ENCODE results near the gene GRIK4.

Gene GRIK4

DNA sequence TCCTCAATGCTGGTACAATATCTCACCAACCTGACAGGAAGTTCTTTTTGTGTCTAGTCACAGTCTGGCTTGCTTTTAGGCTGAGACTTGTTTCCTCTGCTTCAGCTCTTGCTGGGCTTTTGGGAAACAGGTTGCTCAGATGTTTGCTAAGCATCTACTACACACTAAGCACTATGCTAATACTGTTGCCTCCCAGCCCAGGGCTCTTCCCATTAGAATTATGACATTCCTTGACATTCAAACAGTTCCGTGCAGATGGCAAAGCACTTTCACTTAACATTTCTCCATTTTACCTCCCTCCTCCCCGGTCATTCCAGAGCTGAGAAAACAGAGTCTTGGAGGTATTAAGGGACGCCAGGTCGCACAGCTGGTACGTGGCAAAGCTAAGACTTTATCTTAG, 311.6 kb downstream of the GRIK4 start:
- no peak for DNase-seq (ENCODE audit: extremely low read depth, low read depth)

GRCh38 chr11:120824242-120824641, 312.7 kb downstream of the GRIK4 start:
- DNase-seq (ENCODE audit: extremely low read depth, low read depth), result no peak
- TF ChIP-seq CTCF (IDR thresholded peaks at IDR 0.05; ENCODE audit: low read depth, low read length), result no peak

More for the DNA sequence above, 311.6 kb downstream of the GRIK4 start:
- TF ChIP-seq CTCF (IDR thresholded peaks at IDR 0.05; ENCODE audit: low read depth, low read length), result no peak

DNA sequence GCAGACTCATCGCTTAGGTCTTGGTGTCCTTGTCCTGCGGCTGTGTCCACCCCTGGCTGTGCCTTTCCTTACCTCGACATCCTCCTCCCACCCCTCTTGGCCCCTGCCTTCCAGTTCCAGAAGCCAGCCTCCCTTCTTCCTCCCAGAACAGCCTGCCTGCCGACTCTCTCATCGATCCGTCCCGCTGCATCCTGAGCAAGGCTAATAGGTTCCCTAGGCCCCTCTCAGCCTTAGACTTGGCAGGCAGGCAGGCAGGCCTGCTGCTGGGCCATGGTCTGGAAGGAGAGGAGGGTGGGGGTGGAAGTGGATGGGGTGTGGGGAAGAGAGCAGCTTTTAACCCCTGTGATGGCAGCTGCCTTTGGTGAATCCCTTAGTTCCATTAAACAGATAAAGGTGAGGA, 315.6 kb downstream of the GRIK4 start:
- TF ChIP-seq CTCF (IDR thresholded peaks at IDR 0.05; ENCODE audit: low read depth, low read length), result no peak
- DNase-seq (ENCODE audit: extremely low read depth, low read depth), result no peak

DNA sequence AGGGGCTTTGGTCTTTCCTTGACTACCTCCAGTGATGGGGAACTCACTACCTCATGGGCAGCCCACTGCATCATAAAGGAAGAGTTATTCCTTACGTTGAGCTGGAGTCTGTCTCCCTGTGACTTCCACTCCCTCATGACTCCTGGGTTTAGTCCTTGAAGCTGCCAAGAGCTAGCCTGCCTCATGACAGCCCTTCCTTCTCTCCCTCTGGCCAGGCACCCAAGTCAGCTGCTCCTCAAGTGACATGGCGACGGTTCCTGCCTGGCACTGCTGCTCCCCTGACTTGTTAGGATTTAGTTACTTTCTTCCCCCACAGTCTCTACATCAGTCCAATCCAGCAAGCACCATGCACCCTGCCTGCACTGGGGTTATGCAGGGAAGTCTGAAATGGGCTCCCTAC, 316.3 kb downstream of the GRIK4 start:
- no peak for DNase-seq (ENCODE audit: extremely low read depth, low read depth)

DNA sequence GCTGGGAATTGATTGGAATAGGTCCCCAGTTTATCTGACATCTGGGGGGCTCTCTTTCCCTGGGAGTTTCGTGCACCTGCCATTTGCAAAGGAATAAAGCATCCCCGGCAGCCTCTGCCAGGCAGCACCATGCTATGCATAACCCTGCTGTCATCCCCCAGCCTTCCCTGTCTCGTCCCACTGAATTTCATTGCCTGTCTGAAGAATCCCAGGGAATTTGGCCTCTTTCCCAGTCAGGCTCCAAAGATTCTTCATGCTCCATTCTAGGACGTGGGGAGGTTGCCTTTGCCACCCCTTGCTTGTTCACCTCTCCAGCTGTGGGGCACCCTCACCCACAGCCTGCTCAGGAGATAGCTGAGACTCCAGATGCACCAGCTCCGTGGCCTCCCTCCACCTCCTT, 317.3 kb downstream of the GRIK4 start:
- no peak for DNase-seq (ENCODE audit: extremely low read depth, low read depth)
- TF ChIP-seq CTCF (IDR thresholded peaks at IDR 0.05; ENCODE audit: low read depth, low read length), result no peak

More for the DNA sequence above, 316.3 kb downstream of the GRIK4 start:
- no peak for TF ChIP-seq CTCF (IDR thresholded peaks at IDR 0.05; ENCODE audit: low read depth, low read length)

DNA sequence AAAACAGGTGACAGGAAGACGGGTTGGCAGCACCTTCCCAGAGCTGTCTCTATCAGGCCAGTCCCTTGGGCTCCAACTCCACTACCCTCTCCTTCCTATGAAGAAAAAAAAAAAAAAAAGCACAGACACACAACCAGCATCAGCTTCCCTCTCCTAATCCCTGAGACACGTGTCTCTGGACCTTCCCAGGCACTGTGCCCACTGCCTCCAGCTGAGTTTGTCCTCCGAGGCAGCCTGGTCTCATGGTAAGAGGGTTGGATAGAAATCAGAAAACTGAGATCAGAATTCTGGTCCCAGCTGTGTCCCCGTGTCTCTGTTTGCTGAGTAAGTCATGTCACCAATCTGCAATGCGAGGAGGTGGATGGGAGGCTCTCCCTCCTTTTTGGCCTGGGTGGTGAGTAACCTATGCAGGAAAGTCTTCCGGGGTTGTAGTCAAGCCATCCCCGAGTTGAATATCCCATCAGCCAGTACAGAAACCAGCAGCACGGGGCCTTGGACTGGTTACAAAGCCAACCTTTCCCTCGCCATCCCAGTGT, 318.6 kb downstream of the GRIK4 start:
- TF ChIP-seq CTCF (IDR thresholded peaks at IDR 0.05; ENCODE audit: low read depth, low read length), result no peak
- DNase-seq (ENCODE audit: extremely low read depth, low read depth), result no peak

DNA sequence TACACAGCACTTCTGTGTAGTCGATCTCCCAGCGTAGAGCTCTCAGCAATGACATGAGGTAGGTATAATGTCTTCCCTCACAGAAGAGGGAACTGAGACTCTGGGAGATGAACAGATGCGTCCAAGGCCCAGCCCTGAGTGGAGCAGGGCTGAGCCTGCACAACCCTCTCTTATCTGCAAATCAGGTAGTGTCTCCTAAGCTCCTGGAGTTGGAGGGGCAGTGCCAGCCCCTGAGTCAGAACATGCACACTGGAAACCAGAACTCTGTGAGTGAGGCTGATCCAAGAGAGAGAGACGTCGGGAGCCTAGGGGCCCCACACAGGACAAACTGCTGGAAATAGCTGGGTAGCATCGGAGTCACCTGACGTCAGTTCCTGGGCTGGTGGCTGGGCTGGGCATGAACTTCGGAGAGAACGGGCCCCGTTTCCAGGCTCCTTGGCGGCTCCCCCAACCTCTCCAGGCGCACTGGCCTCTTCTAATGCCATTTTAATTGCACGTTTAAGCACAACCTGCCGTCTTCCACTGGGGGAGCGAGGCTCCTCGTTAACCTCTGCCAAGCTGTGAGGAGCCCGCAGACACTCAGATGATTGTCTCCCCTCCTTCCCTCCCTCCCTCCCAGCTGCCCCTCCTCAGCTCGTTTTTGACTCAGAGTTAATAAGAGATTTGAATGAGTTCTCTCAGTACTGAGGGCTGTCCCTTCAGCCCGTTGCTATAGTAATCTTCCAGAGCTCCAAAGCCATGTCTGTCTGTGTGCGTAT, 321.1 kb downstream of the GRIK4 start:
- no peak for DNase-seq (ENCODE audit: extremely low read depth, low read depth)
- no peak for TF ChIP-seq CTCF (IDR thresholded peaks at IDR 0.05; ENCODE audit: low read depth, low read length)
